Neuronal stem cell (in vitro differentiated cells): ENCODE data around the gene CPXM2.

ENCODE experiments used
- DNase-seq: peaks from one replicate; pipeline ENCODE4 v3.0.0-alpha.2; 2013; ENCODE audit warnings: low spot score
- H2AFZ ChIP-seq: one replicate; pipeline ENCODE4 v1.6.1; 2013; ENCODE audit warnings: mild to moderate bottlenecking, low read length, inconsistent platforms
- H2AK5ac ChIP-seq: 2 replicates; pipeline ENCODE4 v1.6.1; 2013; ENCODE audit warnings: low read depth, mild to moderate bottlenecking, inconsistent platforms, low read length, moderate library complexity, mixed read lengths
- H2BK120ac ChIP-seq: 2 replicates; pipeline ENCODE4 v1.6.1; 2013; ENCODE audit warnings: low read depth, mild to moderate bottlenecking, inconsistent platforms, low read length, moderate library complexity, mixed read lengths
- H2BK12ac ChIP-seq: one replicate; pipeline ENCODE4 v1.6.1; 2013; ENCODE audit warnings: low read length, inconsistent platforms
- H2BK15ac ChIP-seq: 2 replicates; pipeline ENCODE4 v1.6.1; 2013; ENCODE audit warnings: mild to moderate bottlenecking, low read length, inconsistent platforms, mixed read lengths
- H2BK5ac ChIP-seq: one replicate; pipeline ENCODE4 v1.6.1; 2013; ENCODE audit warnings: inconsistent platforms, mild to moderate bottlenecking, low read length, moderate library complexity
- H3K14ac ChIP-seq: one replicate; pipeline ENCODE4 v1.6.1; 2013; ENCODE audit warnings: low read length, inconsistent platforms
- H3K18ac ChIP-seq: 2 replicates; pipeline ENCODE4 v1.6.1; 2013; ENCODE audit warnings: low read length, inconsistent platforms
- H3K23ac ChIP-seq: 2 replicates; pipeline ENCODE4 v1.6.1; 2013; ENCODE audit warnings: low read depth, mild to moderate bottlenecking, mixed read lengths, low read length, inconsistent platforms; ENCODE audit not compliant: poor library complexity
- H3K27ac ChIP-seq: replicated peaks from 3 replicates; pipeline ENCODE4 v1.5.1; 2013; ENCODE audit warnings: low read length, inconsistent platforms
- H3K27me3 ChIP-seq, 3 experiments: 2 replicates each; pipeline ENCODE4 v1.6.1; 2013; ENCODE audit warnings: low read length in 3 of 3, mild to moderate bottlenecking in 2 of 3, inconsistent platforms in 1 of 3, low read depth in 1 of 3, mixed read lengths in 1 of 3, moderate library complexity in 1 of 3; ENCODE audit not compliant: control insufficient read depth in 3 of 3, insufficient read depth in 3 of 3
- H3K36me3 ChIP-seq, 2 donors: replicated peaks in 1 of 2; 2 replicates each; pipeline ENCODE4 v1.6.1; 2013; ENCODE audit warnings: low read length in 2 of 2; ENCODE audit not compliant: control insufficient read depth in 2 of 2, insufficient read depth in 2 of 2
- H3K4ac ChIP-seq: 2 replicates; pipeline ENCODE4 v1.6.1; 2013; ENCODE audit warnings: inconsistent platforms, mild to moderate bottlenecking, low read length, moderate library complexity
- H3K4me1 ChIP-seq, 2 donors: 1 replicate in 1 of 2; 2 replicates in 1 of 2; pipeline ENCODE4 v1.6.1; 2013; ENCODE audit warnings: low read length in 2 of 2, low read depth in 1 of 2; ENCODE audit not compliant: control insufficient read depth in 2 of 2, insufficient read depth in 1 of 2
- H3K4me2 ChIP-seq: one replicate; pipeline ENCODE4 v1.6.1; 2013; ENCODE audit warnings: mild to moderate bottlenecking, low read length, inconsistent platforms; ENCODE audit not compliant: insufficient read depth, poor library complexity, severe bottlenecking
- H3K4me3 ChIP-seq, 2 donors: 2 replicates each; pipeline ENCODE4 v1.5.1; 2013; ENCODE audit warnings: low read length in 2 of 2, mild to moderate bottlenecking in 2 of 2, inconsistent platforms in 1 of 2, moderate library complexity in 1 of 2
- H3K79me1 ChIP-seq: one replicate; pipeline ENCODE4 v1.6.1; 2013; ENCODE audit warnings: low read depth, mild to moderate bottlenecking, inconsistent platforms, low read length, moderate library complexity
- H3K9ac ChIP-seq: one replicate; pipeline ENCODE4 v1.6.1; 2013; ENCODE audit warnings: mild to moderate bottlenecking, low read depth, low read length, inconsistent platforms; ENCODE audit not compliant: poor library complexity
- H3K9me3 ChIP-seq, 2 donors: replicated peaks in 1 of 2; 2 replicates each; pipeline versions ENCODE3 to v1.6.1; 2013; ENCODE audit warnings: low read length in 2 of 2, mild to moderate bottlenecking in 2 of 2, inconsistent platforms in 1 of 2, low read depth in 1 of 2, mixed read lengths in 1 of 2, moderate library complexity in 1 of 2; ENCODE audit not compliant: control insufficient read depth in 2 of 2, insufficient read depth in 1 of 2
- H4K8ac ChIP-seq: one replicate; pipeline ENCODE4 v1.6.1; 2013; ENCODE audit warnings: low read depth, mild to moderate bottlenecking, inconsistent platforms, low read length, moderate library complexity
- H4K91ac ChIP-seq: one replicate; pipeline ENCODE4 v1.6.1; 2013; ENCODE audit warnings: low read length, low read depth, mild to moderate bottlenecking, inconsistent platforms; ENCODE audit not compliant: poor library complexity
- whole genome bisulfite sequencing, 2 donors: extraction: QIAGEN DNeasy Blood & Tissue Kit; methylation state at CpG; one replicate each; pipeline ENCODE4 v1.1.7; 2013; ENCODE audit warnings: missing lambda C conversion rate in 2 of 2, mixed read lengths in 1 of 2; ENCODE audit not compliant: insufficient read length in 2 of 2, insufficient replicate concordance in 1 of 2; ENCODE audit errors: extremely low coverage in 2 of 2; 5-methylcytosine and 5-hydroxymethylcytosine counted together

CPXM2 gene

DNA sequence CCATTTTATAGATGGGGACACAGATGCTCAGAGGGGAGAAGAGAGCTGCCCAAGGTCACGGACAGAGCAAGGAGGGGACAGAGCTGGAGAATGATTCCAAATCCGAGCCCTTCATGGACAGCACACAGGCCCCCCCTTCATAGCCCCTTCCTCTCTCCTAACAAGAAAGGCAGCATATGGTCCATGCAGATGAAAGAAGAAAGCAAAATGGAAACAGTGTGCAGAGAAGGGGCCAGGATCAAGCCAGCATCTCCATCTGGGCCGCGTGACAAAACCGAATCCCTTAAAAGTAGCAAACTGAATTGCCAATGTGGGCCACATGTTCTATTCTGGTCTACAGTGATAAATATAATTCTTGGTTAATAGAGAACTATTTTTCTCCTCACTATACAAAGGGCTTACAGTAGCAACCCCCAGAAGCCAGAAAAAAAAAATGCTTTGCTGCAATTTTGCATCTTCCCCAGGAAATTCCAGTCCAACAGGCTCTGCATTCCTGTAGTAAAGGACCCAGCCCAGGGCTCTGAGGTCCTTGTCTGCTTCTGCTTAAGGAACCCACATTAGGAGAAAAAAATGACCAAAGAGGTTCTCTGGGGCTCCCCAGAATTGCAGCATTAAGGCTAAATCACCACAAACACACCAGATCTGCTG is 7.8 kb downstream of the CPXM2 start:
- no peak overlapping the region for H2BK15ac ChIP-seq
- H3K14ac ChIP-seq, result no peak overlapping the region
- no CpG with 5 or more reads among the region's 5 CpGs for whole genome bisulfite sequencing, 2 donors
- no peak overlapping the region for H3K23ac ChIP-seq
- no peak overlapping the region for H2AK5ac ChIP-seq
- H3K79me1 ChIP-seq, result no peaks in the 10 kb centered on the region
- H3K9ac ChIP-seq, result no peak overlapping the region
- no peak overlapping the region for H4K91ac ChIP-seq
- DNase-seq, result no peak
- no peak overlapping the region for H3K18ac ChIP-seq
- no peak overlapping the region for H2BK12ac ChIP-seq
- no peak overlapping the region for H2AFZ ChIP-seq
- no peak overlapping the region for H4K8ac ChIP-seq
- no peaks in the 10 kb centered on the region for H3K36me3 ChIP-seq
- no peak overlapping the region for H3K4me3 ChIP-seq
- H2BK120ac ChIP-seq, result no peak overlapping the region
- H3K4ac ChIP-seq, result no peak overlapping the region
- no peaks in the 10 kb centered on the region for H3K9me3 ChIP-seq
- H3K4me2 ChIP-seq, result no peak overlapping the region
- peaks cover 0 to 21% (median 1%) of the 10 kb centered on the region in 3 experiments for H3K27me3 ChIP-seq
- no peak overlapping the region for H2BK5ac ChIP-seq
- H3K27ac ChIP-seq, result no peak overlapping the region
- H3K4me1 ChIP-seq, result peaks cover 0 to 8% of the 10 kb centered on the region in 2 donors

DNA sequence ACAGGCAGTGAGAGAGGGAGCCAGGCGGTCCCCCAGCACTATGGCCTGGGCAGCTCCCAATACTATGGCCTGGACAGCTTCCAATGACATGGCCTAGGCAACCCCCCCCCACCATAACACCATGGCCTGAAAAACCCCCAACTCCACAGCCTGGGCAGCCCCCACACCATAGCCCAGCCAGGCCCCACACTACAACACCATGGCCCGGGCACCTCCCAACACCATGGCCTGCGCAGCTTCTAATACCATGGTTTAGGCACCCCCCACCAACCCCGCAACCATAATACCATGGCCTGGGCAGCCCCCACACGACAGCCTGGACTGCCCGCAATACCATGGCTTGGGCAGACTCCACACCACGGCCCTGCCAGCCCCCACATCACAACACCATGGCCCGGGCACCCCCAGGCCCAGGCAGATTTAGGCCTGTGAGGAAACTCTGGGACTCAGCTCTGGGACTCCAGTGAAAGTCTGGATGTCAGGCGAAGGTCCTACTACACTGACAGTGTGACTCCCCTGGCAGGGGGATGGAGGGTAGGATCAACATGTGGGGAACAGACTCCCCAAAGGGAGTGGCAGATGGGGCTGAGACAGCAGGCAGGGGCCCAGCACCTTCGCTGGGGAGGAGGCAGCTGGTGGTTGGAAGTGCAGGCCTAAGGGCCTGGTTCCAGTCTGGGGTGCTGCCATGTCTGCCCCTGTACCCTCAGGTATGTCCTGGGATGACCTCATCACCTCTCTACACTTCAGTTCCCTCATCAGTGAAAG is 8.7 kb downstream of the CPXM2 start:
- Histone ChIP-seq H3K27ac (no peak overlapping the region), H3K4me2 (no peak overlapping the region), H2BK12ac (peak overlapping the region; percentile 22), H3K36me3 (no peaks in the 10 kb centered on the region), H3K9me3 (no peaks in the 10 kb centered on the region), H2BK120ac (no peak overlapping the region), H2BK5ac (peak overlapping the region; percentile 4), H4K8ac (no peak overlapping the region), H2BK15ac (no peak overlapping the region), H3K4me3 (no peak overlapping the region), H3K79me1 (no peaks in the 10 kb centered on the region), H3K4ac (peak overlapping the region; percentile 48), H2AK5ac (peak overlapping the region; percentile 56), H3K18ac (peak overlapping the region; percentile 76), H3K23ac (peak overlapping the region; percentile 20), H2AFZ (no peak overlapping the region), H3K9ac (no peak overlapping the region), H3K4me1 (peaks cover 0 to 8% of the 10 kb centered on the region in 2 donors), H3K14ac (no peak overlapping the region), H3K27me3 (peaks cover 0 to 15% (median 0%) of the 10 kb centered on the region in 3 experiments), H4K91ac (no peak overlapping the region)
- no peak for DNase-seq
- no CpG with 5 or more reads among the region's 10 CpGs for WGBS, 2 donors

- DNase-seq, result no peak
- Histone ChIP-seq H4K91ac (no peak overlapping the region), H3K4me2 (no peak overlapping the region), H3K4me3 (no peak overlapping the region), H3K36me3 (no peaks in the 10 kb centered on the region), H3K27me3 (peaks cover 0 to 10% (median 0%) of the 10 kb centered on the region in 3 experiments), H2BK15ac (no peak overlapping the region), H3K4ac (no peak overlapping the region), H3K27ac (no peak overlapping the region), H3K4me1 (peaks cover 0 to 8% of the 10 kb centered on the region in 2 donors), H3K14ac (no peak overlapping the region), H4K8ac (no peak overlapping the region), H2AFZ (no peak overlapping the region), H3K9me3 (no peaks in the 10 kb centered on the region), H2BK120ac (no peak overlapping the region), H3K79me1 (no peaks in the 10 kb centered on the region), H2BK12ac (no peak overlapping the region), H3K18ac (no peak overlapping the region), H3K23ac (no peak overlapping the region), H3K9ac (no peak overlapping the region), H2AK5ac (no peak overlapping the region), H2BK5ac (no peak overlapping the region)
- WGBS, 2 donors, result no CpG with 5 or more reads among the region's 4 CpGs
Observed at GRCh38 chr10:123882177-123882576, 9.4 kb downstream of the CPXM2 start.

DNA sequence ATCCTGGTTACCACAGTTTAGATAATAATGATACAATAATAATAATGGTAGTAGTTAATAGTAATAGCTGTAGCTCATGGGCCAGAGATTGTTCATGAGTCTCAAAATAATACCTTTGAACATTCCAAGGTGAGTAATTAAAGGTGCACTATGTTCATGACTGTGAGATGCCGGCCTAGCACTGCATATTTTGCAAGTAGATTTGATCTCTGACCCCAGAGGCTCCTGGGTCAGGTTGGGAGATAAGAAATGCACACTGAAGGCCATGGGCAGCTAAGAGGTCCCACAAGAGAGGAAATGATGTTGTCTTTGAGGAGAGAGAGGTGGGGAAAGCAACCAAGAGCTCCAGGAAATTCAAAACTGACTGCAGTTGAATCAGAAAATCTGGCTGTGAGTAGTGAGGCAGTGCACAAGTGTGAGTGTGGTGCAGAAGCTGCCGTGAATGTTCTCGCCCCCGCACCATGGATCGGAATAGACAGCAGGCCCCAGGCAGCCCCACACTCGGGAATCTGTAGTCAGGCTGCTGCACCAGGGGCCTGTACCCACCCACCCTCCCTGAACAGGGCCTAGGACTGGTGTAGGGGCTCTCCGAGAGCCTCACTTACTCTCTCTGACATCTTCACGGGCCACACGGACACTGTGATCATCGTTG is 11.9 kb downstream of the CPXM2 start:
- H3K4ac ChIP-seq, result no peak overlapping the region
- H3K36me3 ChIP-seq, result no peaks in the 10 kb centered on the region
- no CpG with 5 or more reads among the region's 10 CpGs for WGBS, 2 donors
- H2AK5ac ChIP-seq, result no peak overlapping the region
- no peak overlapping the region for H3K14ac ChIP-seq
- no peaks in the 10 kb centered on the region for H3K9me3 ChIP-seq
- no peak overlapping the region for H3K23ac ChIP-seq
- no peak overlapping the region for H4K91ac ChIP-seq
- no peak overlapping the region for H3K18ac ChIP-seq
- H2BK12ac ChIP-seq, result no peak overlapping the region
- no peak overlapping the region for H3K27ac ChIP-seq
- no peak overlapping the region for H4K8ac ChIP-seq
- H2AFZ ChIP-seq, result no peak overlapping the region
- H2BK120ac ChIP-seq, result no peak overlapping the region
- peaks cover 0 to 3% (median 0%) of the 10 kb centered on the region in 3 experiments for H3K27me3 ChIP-seq
- H3K9ac ChIP-seq, result no peak overlapping the region
- H3K79me1 ChIP-seq, result no peaks in the 10 kb centered on the region
- H2BK5ac ChIP-seq, result peak overlapping the region; percentile 40
- no peak overlapping the region for H3K4me3 ChIP-seq
- H3K4me2 ChIP-seq, result no peak overlapping the region
- H3K4me1 ChIP-seq, result peaks cover 0 to 5% of the 10 kb centered on the region in 2 donors
- DNase-seq, result no peak
- no peak overlapping the region for H2BK15ac ChIP-seq
